ENCODE measurements around the gene TOR1AIP2. TPM values are rescaled to one million over a fixed set of nuclear protein-coding genes. Genes with fewer than 3 reads are reported as not detected.

The TOR1AIP2 gene
- total and polyA plus RNA-seq, 10 of the 15 experiments (the other 5 are each of a cell fraction or from before 2014, with no cell fraction given): 5.3 to 38.9 (median 15.4) TPM

- TF ChIP-seq ZNF687 (IDR thresholded peaks at IDR 0.05) (no peak), SMC3 (IDR thresholded peaks at IDR 0.05; ENCODE audit: borderline replicate concordance, low read length) (no peak), KAT2A (conservative IDR thresholded peaks at IDR 0.05; ENCODE audit: control insufficient read depth, low read depth, low read length) (no peak), ZBED1 (IDR thresholded peaks at IDR 0.05; ENCODE audit: borderline replicate concordance) (no peak), FOXK2 (IDR thresholded peaks at IDR 0.05) (no peak), GABPA (IDR thresholded peaks at IDR 0.05; ENCODE audit: low read depth) (no peak), HDGF (IDR thresholded peaks at IDR 0.05) (no peak)
These were observed 60.5 kb downstream of the TOR1AIP2 start (continued) for GRCh38 chr1:179817056-179817455.

GRCh38 chr1:179816196-179816960 lies 61.2 kb downstream of the TOR1AIP2 start:
- no peak for ATAC-seq
- H4K20me1 ChIP-seq (ENCODE audit: control insufficient read depth, insufficient read depth): no peaks in the 10 kb centered on the region
- H3K9me3 ChIP-seq (replicated peaks; ENCODE audit: control insufficient read depth, insufficient read depth, low read length): no peaks in the 10 kb centered on the region
- no peak overlapping the region for H2AFZ ChIP-seq (ENCODE audit: control insufficient read depth, low read depth, low read length)
- no peaks in the 10 kb centered on the region for H3K36me3 ChIP-seq (ENCODE audit: control insufficient read depth in 2 of 2, insufficient read depth in 2 of 2, low read length in 1 of 2)
- peaks cover 10% of the 10 kb centered on the region for H3K4me1 ChIP-seq (ENCODE audit: control insufficient read depth, insufficient read depth, low read length)
- H3K9ac ChIP-seq (ENCODE audit: control insufficient read depth, insufficient read depth, low read length): no peak overlapping the region
- no peaks in the 10 kb centered on the region for H3K79me2 ChIP-seq (ENCODE audit: control insufficient read depth, insufficient read depth, low read length)
- WGBS (ENCODE audit: insufficient coverage, insufficient replicate concordance, low lambda C conversion rate, missing lambda C conversion rate): 52% methylated on average over 16 of the region's 17 CpGs
- H3K4me3 ChIP-seq: no peak overlapping the region
- no TSS peak for BruUV-seq (replicated peaks)
- H3K27ac ChIP-seq (ENCODE audit: control insufficient read depth, insufficient read depth): no peak overlapping the region
- ChIA-PET POLR2A (interaction anchor here (2.1 kb wide), 1 partner anchor 106 kb away, joined by 8 read pairs; no protein-coding TSS in a partner anchor), RAD21 (ENCODE audit: unreplicated experiment) (interaction anchor here (0.6 to 13.1 kb wide), 4 partner anchors 54 to 1206 kb away, joined by 3 to 474 read pairs (median 22); no protein-coding TSS in a partner anchor), CTCF (interaction anchor here (0.6 to 19.2 kb wide), 6 partner anchors 12 to 363 kb away, joined by 3 to 938 read pairs (median 18); no protein-coding TSS in a partner anchor), SMC1A (ENCODE audit: uncharacterized antibody, unreplicated experiment) (interaction anchor here (10.8 kb wide), 1 partner anchor 113 kb away, joined by 295 read pairs; no protein-coding TSS in a partner anchor)
- in situ Hi-C loops (cut with MboI) (loop anchor here (25.0 kb wide), 1 partner anchor 729 kb away; the partner anchor contains the start of gene TOR3A), intact Hi-C loops (cut with micrococcal nuclease; ENCODE audit: unreplicated experiment) (no loop called here)
- DNase-seq (ENCODE audit: low read depth, low spot score): no peak
- FAIRE-seq: no peak
- H3K4me2 ChIP-seq (ENCODE audit: control insufficient read depth, insufficient read depth): no peak overlapping the region
- H3K27me3 ChIP-seq (replicated peaks in 1 of 2; ENCODE audit: control insufficient read depth in 2 of 2, insufficient read depth in 2 of 2, low read length in 1 of 2): peaks cover 2 to 8% of the 10 kb centered on the region in 2 experiments
- TF ChIP-seq LARP7 (IDR thresholded peaks at IDR 0.05) (no peak), IRF3 (IDR thresholded peaks at IDR 0.05) (no peak), HSF1 (IDR thresholded peaks at IDR 0.05; ENCODE audit: low read depth, low read length) (no peak), STAT1 (conservative IDR thresholded peaks at IDR 0.05) (no peak), BCLAF1 (IDR thresholded peaks at IDR 0.05) (no peak), BRCA1 (IDR thresholded peaks at IDR 0.05; ENCODE audit: low read depth, low read length) (no peak)
